ENCODE data around the gene SLC10A3.

SLC10A3 gene

DNA sequence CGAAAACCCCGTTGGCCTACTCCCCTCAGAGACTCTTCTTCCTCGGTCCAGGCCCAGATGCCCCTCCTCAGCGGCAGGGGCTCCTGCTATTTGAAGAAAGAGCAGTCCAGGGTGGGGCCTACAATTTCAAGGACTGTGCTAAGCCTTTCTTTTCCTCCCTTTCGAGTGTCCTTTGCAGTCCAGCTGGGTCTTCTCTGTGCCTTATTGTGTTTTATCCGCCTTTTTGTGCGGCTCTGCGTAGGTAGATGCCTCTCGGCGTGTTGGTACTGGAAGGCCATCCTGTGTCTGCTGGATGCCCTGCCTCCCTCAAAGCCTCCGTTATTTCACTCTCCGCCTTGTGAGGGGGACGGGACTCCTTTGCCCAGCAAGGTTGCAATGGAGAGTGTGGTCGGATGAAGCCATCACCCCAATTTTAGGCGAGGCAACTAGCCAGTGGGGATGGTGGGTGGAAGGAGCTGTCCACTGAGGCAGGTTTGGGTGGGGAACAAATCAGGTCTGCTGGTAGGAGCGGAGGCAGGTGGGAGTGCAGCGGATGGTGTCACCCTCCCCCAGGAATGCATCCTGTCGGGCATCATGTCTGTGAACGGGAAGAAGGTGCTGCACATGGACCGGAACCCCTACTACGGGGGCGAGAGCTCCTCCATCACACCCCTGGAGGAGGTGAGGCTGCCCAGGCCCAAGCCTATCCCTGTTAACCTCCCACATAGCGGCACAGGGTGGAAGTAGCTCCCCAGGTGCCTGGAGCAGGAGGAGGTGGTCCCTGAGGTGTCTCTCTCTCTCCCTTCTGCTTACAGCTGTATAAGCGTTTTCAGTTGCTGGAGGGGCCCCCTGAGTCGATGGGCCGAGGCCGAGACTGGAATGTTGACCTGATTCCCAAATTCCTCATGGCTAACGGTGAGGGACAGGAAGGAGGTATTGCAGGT is 52.2 kb downstream of the SLC10A3 start:
- DNase-seq = no peak

Data from T-helper 1 cell (primary cell).